Stimulated activated CD4-positive, alpha-beta T cell treated with anti-CD3 and anti-CD28 coated beads, Interleukin-1b, Interleukin-23, amount 100 ng/mL, for 48 hours (primary cell): ENCODE results near the gene WDR54.
A peak's percentile ranks its signal among the peaks of the same experiment; 100 is the strongest.

Experiments
- DNase-seq: peaks from one replicate; pipeline ENCODE4 v3.0.0-alpha.2; 2020

Gene WDR54

GRCh38 chr2:74421221-74421870 lies at the start of gene WDR54, which contains the start of gene C2orf81:
Gene WDR54 (plus strand): TSS chr2:74421730. CDS start chr2:74422154, 424 bp downstream.
Gene C2orf81 (minus strand): TSS chr2:74421619. CDS start chr2:74421560, 59 bp downstream.
- peak; percentile 95 for DNase-seq

GRCh38 chr2:74372674-74373073 lies 48.9 kb upstream of the WDR54 start:
- no peak for DNase-seq

GRCh38 chr2:74373221-74373676 lies 48.3 kb upstream of the WDR54 start:
- no peak for DNase-seq

- DNase-seq = no peak
Observed at GRCh38 chr2:74373985-74374384, 47.5 kb upstream of the WDR54 start.

- DNase-seq = no peak
Observed at GRCh38 chr2:74374509-74375205, 46.9 kb upstream of the WDR54 start.

GRCh38 chr2:74375838-74376237 lies 45.7 kb upstream of the WDR54 start:
- DNase-seq = no peak

- DNase-seq = no peak
Observed at GRCh38 chr2:74378007-74378406, 43.5 kb upstream of the WDR54 start.

GRCh38 chr2:74379851-74380789 lies 41.4 kb upstream of the WDR54 start, which contains the start of gene DCTN1:
Gene DCTN1 (minus strand): TSS chr2:74380311. CDS start chr2:74380037, 274 bp downstream.
- peak; percentile 6 for DNase-seq

GRCh38 chr2:74381751-74382150 lies 39.8 kb upstream of the WDR54 start:
- no peak for DNase-seq

- DNase-seq = no peak
Observed at GRCh38 chr2:74383254-74383653, 38.3 kb upstream of the WDR54 start.

GRCh38 chr2:74384051-74384450 lies 37.5 kb upstream of the WDR54 start:
- DNase-seq = no peak

GRCh38 chr2:74385396-74385795 lies 36.1 kb upstream of the WDR54 start:
- no peak for DNase-seq

- no peak for DNase-seq
Observed at GRCh38 chr2:74387346-74387745, 34.2 kb upstream of the WDR54 start.

- no peak for DNase-seq
Observed at GRCh38 chr2:74390606-74391005, 30.9 kb upstream of the WDR54 start.

- DNase-seq = no peak
Observed at GRCh38 chr2:74391209-74391579, 30.3 kb upstream of the WDR54 start.

- DNase-seq = peak; percentile 94
Observed at GRCh38 chr2:74391580-74392448, 29.7 kb upstream of the WDR54 start.

GRCh38 chr2:74392449-74392743 lies 29.1 kb upstream of the WDR54 start:
- DNase-seq = no peak

- no peak for DNase-seq
Observed at GRCh38 chr2:74393525-74393924, 28.0 kb upstream of the WDR54 start.

- DNase-seq = no peak
Observed at GRCh38 chr2:74396149-74396548, 25.4 kb upstream of the WDR54 start.

GRCh38 chr2:74399785-74400184 lies 21.7 kb upstream of the WDR54 start:
- DNase-seq = no peak

- no peak for DNase-seq
Observed at GRCh38 chr2:74401891-74402290, 19.6 kb upstream of the WDR54 start.

GRCh38 chr2:74406035-74406434 lies 15.5 kb upstream of the WDR54 start:
- no peak for DNase-seq
